ENCODE data around the gene ZNF467. TPM values are rescaled to one million over a fixed set of nuclear protein-coding genes. Genes with fewer than 3 reads are reported as not detected.

The ZNF467 gene
- total and polyA plus RNA-seq, 2 of the 8 experiments (the other 6 are each of a cell fraction or from before 2014, with no cell fraction given) = 0.50 to 0.51 TPM

GRCh38 chr7:149722356-149722957 lies 50.9 kb downstream of the ZNF467 start:
- no peak overlapping the region for H2BK120ac ChIP-seq (replicated peaks; ENCODE audit: low read depth, low read length)
- FAIRE-seq (no peak), DNase-seq (ENCODE audit: low read depth in 1 of 2, low spot score in 2 of 2) (no peak)
- H3K36me3 ChIP-seq (ENCODE audit: control insufficient read depth in 2 of 4, insufficient read depth in 4 of 4, low read length in 3 of 4) = peaks cover 3 to 15% (median 9%) of the 10 kb centered on the region in 4 experiments; a peak in 6 of 8 replicates
- no peaks in the 10 kb centered on the region for H3K23me2 ChIP-seq (ENCODE audit: low read depth, low read length)
- H3K4me2 ChIP-seq (ENCODE audit: insufficient read depth in 1 of 2, low read depth in 2 of 2, low read length in 2 of 2) = no peak overlapping the region
- POLR2A ChIA-PET (ENCODE audit: partially characterized antibody) = interaction anchor here (1.6 to 2.7 kb wide), 2 partner anchors 11 to 14 kb away, joined by 6 read pairs; no protein-coding TSS in a partner anchor
- no peak overlapping the region for H4K91ac ChIP-seq (replicated peaks; ENCODE audit: insufficient read length, low read length)
- no peak overlapping the region for H3K18ac ChIP-seq (ENCODE audit: extremely low read depth, low read length)
- H3K4me3 ChIP-seq (ENCODE audit: extremely low read depth in 1 of 4, insufficient read depth in 2 of 4, low read depth in 3 of 4, low read length in 4 of 4) = no peak overlapping the region
- H2AFZ ChIP-seq (ENCODE audit: low read length) = no peak overlapping the region
- no peak overlapping the region for H3K23ac ChIP-seq (ENCODE audit: insufficient read length)
- H4K20me1 ChIP-seq (replicated peaks in 1 of 2; ENCODE audit: control insufficient read depth in 1 of 2, insufficient read depth in 2 of 2, low read length in 2 of 2) = peaks cover 0 to 6% of the 10 kb centered on the region in 2 experiments
- H3K9ac ChIP-seq (replicated peaks in 1 of 4; ENCODE audit: extremely low read depth in 1 of 4, low read depth in 3 of 4, low read length in 3 of 4) = no peak overlapping the region
- no peak overlapping the region for H2BK12ac ChIP-seq (ENCODE audit: low read depth, low read length)
- H4K8ac ChIP-seq (ENCODE audit: extremely low read depth, insufficient read depth, low read length) = no peak overlapping the region; the same call in 1 of the 2 replicates
- H3K9me3 ChIP-seq (ENCODE audit: insufficient read depth in 2 of 2, low read depth in 1 of 2, low read length in 1 of 2) = no peaks in the 10 kb centered on the region
- H3K56ac ChIP-seq (replicated peaks; ENCODE audit: insufficient read length, low read depth, low read length) = no peak overlapping the region
- no peak overlapping the region for H2BK20ac ChIP-seq (ENCODE audit: low read length)
- no peak overlapping the region for H2AK5ac ChIP-seq (ENCODE audit: low read depth, low read length)
- no peak overlapping the region for H3K14ac ChIP-seq (ENCODE audit: insufficient read length)
- no peak overlapping the region for H3K4ac ChIP-seq (replicated peaks; ENCODE audit: insufficient read length, low read depth, low read length)
- no peaks in the 10 kb centered on the region for H3K79me2 ChIP-seq (ENCODE audit: control insufficient read depth in 1 of 2, insufficient read depth in 2 of 2, low read length in 2 of 2)
- WGBS, 2 experiments (ENCODE audit: extremely low coverage in 1 of 2, insufficient coverage in 1 of 2, insufficient read length in 1 of 2, insufficient replicate concordance in 2 of 2, low coverage in 1 of 2, low lambda C conversion rate in 2 of 2, missing lambda C conversion rate in 1 of 2) = 89% methylated on average over 20 of the region's 20 CpGs; no CpG with 5 or more reads in 1 of the 2 experiments
- no peaks in the 10 kb centered on the region for H3K27me3 ChIP-seq (replicated peaks in 1 of 4; ENCODE audit: control insufficient read depth in 3 of 4, extremely low read depth in 1 of 4, insufficient read depth in 3 of 4, low read length in 3 of 4)
- TF ChIP-seq ASH2L (IDR thresholded peaks at IDR 0.05; ENCODE audit: low read length) (no peak), RNF2 (IDR thresholded peaks at IDR 0.05; ENCODE audit: borderline replicate concordance, low read depth, low read length, missing control alignments, poor library complexity, severe bottlenecking) (no peak), CBX5 (IDR thresholded peaks at IDR 0.05; ENCODE audit: low read depth, low read length) (no peak), ATF2 (IDR thresholded peaks at IDR 0.05; ENCODE audit: low read length) (no peak), YY1 (IDR thresholded peaks at IDR 0.05; ENCODE audit: low read depth, low read length) (no peak), CREB1 (IDR thresholded peaks at IDR 0.05) (no peak), KDM4A (IDR thresholded peaks at IDR 0.05; ENCODE audit: low read depth, low read length, severe bottlenecking) (no peak), FOSL1 (IDR thresholded peaks at IDR 0.05; ENCODE audit: insufficient read depth, low read depth, low read length) (no peak), SIN3A (conservative IDR thresholded peaks at IDR 0.05 in 1 of 2, IDR thresholded peaks at IDR 0.05 in 1 of 2; ENCODE audit: low read depth in 1 of 2, low read length in 2 of 2) (no peak), SUZ12 (IDR thresholded peaks at IDR 0.05; ENCODE audit: low read length) (no peak), POLR2A (IDR thresholded peaks at IDR 0.05; ENCODE audit: control extremely low read depth in 1 of 2, low read depth in 2 of 2, low read length in 2 of 2) (no peak)
- H2BK5ac ChIP-seq (ENCODE audit: low read depth, low read length) = no peak overlapping the region
- no peaks in the 10 kb centered on the region; the same call in 1 of the 2 replicates for H3K79me1 ChIP-seq (ENCODE audit: low read depth, low read length)
- no peak overlapping the region for H4K5ac ChIP-seq (ENCODE audit: insufficient read length, low read depth, low read length)
- no peak overlapping the region for H3K27ac ChIP-seq (ENCODE audit: low read depth, low read length)
- CTCF ChIA-PET (ENCODE audit: partially characterized antibody) = interaction anchor here (1.0 to 4.9 kb wide), 5 partner anchors 18 to 104 kb away, joined by 3 to 26 read pairs (median 8); no protein-coding TSS in a partner anchor
- H2BK15ac ChIP-seq (ENCODE audit: low read length) = no peak overlapping the region
- H3K4me1 ChIP-seq (replicated peaks in 1 of 4; ENCODE audit: control insufficient read depth in 3 of 4, insufficient read depth in 4 of 4, low read length in 3 of 4) = no peaks in the 10 kb centered on the region

Data from H1 (cell line).